H54 (cell line): ENCODE data around the gene EPHA6.

Experiments
- DNase-seq: peaks from one replicate; pipeline ENCODE4 v3.0.0; 2011; ENCODE audit warnings: low spot score, mixed read lengths; ENCODE audit not compliant: insufficient read length
- FAIRE-seq: peaks from 3 replicates; lab custom pipeline; 2011; peaks lifted over from hg19 to GRCh38; lab: Jason Lieb, UNC
- POLR2A ChIP-seq: IDR thresholded peaks from 2 replicates; pipeline ENCODE4 v1.6.1; 2011; ENCODE audit warnings: low read depth, mild to moderate bottlenecking, low read length

Gene EPHA6

DNA sequence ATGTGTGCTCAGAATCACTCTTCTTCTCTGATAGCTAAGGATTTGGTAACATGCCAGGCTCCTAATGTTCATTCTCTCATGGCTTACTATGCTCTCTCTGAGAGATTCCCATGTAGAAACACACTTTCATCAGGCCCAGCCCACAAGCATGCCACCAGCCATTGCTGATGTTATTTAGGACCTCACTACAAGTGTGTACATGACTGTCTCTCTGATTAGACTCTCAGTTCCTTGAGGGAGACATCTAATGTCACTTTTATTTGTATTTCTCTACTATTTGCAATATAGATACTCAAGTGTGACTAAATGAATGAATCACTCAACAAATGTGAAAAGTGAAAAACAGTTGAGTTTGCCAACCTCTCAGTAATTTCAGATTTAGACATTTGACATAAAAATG lies 865.8 kb downstream of the EPHA6 start:
- no peak for FAIRE-seq
- TF ChIP-seq POLR2A: no peak
- DNase-seq: no peak

DNA sequence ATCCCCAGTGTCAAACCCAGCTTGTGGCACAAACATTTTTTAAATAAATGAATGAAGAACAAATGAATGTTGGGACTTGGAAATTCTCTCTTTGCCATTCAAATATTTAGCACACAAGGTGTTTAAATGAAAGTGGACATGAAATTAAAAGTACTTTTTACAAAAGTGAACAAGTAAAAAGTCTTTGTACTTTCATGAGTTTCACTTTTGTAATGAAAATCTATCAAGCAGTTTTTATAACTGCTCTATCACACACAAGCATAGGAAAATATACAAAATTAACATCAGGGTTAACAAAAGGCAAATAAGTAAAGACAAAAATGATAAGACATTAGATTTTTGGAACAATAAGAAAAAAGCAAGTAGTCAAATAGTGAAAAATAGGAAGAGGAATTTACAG lies 866.3 kb downstream of the EPHA6 start:
- no peak for DNase-seq
- FAIRE-seq: no peak
- no peak for TF ChIP-seq POLR2A

DNA sequence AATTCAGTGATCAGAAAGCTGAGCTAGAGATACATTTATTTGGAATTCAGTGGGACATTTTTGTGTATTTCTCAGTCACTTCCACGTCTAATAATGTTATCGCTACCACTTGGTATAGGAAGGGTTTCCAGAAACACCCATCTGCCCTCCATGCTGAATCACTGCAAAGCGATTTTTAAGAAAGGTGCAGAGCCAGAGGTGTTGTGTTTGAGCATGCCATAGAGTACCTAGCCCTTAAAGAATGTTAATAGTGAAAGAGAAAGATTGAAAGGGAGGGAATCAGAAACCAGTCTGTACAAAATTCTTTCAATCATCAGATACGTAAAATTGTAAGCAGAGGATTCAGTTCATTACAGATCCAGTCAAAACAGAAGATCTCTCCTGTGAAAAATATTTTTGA lies 870.1 kb downstream of the EPHA6 start:
- no peak for FAIRE-seq
- TF ChIP-seq POLR2A: no peak
- DNase-seq: no peak

- FAIRE-seq: no peak
These were observed 871.9 kb downstream of the EPHA6 start for GRCh38 chr3:97686258-97686657.

GRCh38 chr3:97687734-97688133 lies 873.3 kb downstream of the EPHA6 start:
- FAIRE-seq (no peak), DNase-seq (no peak)
- TF ChIP-seq POLR2A: no peak

More at GRCh38 chr3:97686258-97686657, 871.9 kb downstream of the EPHA6 start:
- no peak for DNase-seq
- TF ChIP-seq POLR2A: no peak

GRCh38 chr3:97689111-97689510 lies 874.7 kb downstream of the EPHA6 start:
- no peak for FAIRE-seq
- no peak for TF ChIP-seq POLR2A
- DNase-seq: no peak

DNA sequence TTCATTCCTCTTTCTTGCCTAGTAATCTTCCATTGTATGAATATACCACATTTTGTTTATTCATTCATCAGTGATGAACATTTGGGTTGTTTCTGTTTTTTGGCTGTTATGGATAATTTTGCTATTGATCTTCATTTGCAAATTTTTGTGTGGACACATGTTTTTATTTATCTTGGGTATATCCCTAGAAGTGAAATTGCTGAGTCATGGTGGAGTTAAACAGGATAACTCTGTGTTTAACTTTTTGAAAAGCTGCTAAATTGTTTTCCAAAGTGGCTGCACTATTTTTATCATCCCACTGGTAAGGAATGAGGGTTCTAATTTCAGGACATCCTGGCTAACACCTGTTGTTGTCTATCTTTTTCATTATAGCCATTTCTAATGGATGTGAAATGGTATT lies 875.6 kb downstream of the EPHA6 start:
- FAIRE-seq (no peak), DNase-seq (no peak)
- TF ChIP-seq POLR2A: no peak

GRCh38 chr3:97691354-97691753 lies 877.0 kb downstream of the EPHA6 start:
- FAIRE-seq (no peak), DNase-seq (no peak)
- TF ChIP-seq POLR2A: no peak

DNA sequence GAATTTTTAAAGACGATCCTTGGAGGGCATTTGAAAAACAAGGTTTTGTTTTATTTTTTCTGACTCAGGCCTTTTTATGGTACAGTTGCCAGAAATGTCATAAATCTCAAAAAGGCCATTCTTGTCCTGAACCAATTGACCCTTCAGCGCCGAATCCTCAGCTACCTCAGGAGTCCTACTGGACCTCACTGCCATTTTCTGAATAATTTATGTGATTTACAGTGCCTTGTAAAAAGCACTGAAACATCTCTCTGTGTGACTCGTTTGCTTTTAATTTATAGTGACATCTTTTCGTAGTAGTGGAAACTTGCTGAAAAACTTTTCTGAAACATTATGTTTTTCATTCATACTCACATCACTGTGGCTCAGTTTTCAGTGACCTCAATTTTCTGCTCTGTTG lies 878.0 kb downstream of the EPHA6 start:
- no peak for DNase-seq
- TF ChIP-seq POLR2A: no peak
- no peak for FAIRE-seq

- DNase-seq (no peak), FAIRE-seq (no peak)
- TF ChIP-seq POLR2A: no peak
These were observed 878.4 kb downstream of the EPHA6 start for GRCh38 chr3:97692831-97693230.

GRCh38 chr3:97694876-97695275 lies 880.5 kb downstream of the EPHA6 start:
- no peak for TF ChIP-seq POLR2A
- DNase-seq: no peak
- FAIRE-seq: no peak

GRCh38 chr3:97698691-97699090 lies 884.3 kb downstream of the EPHA6 start:
- DNase-seq (no peak), FAIRE-seq (no peak)
- TF ChIP-seq POLR2A: no peak

- no peak for TF ChIP-seq POLR2A
- no peak for FAIRE-seq
- no peak for DNase-seq
These were observed 885.5 kb downstream of the EPHA6 start for GRCh38 chr3:97699889-97700288.

DNA sequence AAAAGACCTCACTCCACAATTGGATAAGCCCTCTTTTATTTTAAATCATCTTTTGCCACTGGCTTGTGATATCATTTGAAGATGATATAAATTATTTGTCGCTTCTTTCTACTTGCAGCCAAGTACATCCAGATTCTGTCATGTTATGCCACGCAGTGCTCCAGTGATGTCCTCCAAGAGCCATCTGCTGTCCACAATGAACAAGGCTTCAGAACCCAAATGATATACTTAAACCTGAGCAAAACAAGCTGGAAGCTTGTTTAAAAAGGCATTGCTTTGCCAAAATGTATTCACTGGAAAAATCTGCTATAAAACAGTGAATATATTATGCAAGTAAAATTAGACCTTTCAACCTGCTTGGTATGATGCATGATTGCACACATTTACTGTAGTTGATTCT lies 891.4 kb downstream of the EPHA6 start:
- DNase-seq: no peak
- no peak for TF ChIP-seq POLR2A
- no peak for FAIRE-seq

- no peak for TF ChIP-seq POLR2A
- no peak for FAIRE-seq
These were observed 891.8 kb downstream of the EPHA6 start for GRCh38 chr3:97706226-97706625.

GRCh38 chr3:97711654-97712053 lies 897.3 kb downstream of the EPHA6 start:
- no peak for FAIRE-seq
- TF ChIP-seq POLR2A: no peak
- DNase-seq: no peak

More at GRCh38 chr3:97706226-97706625, 891.8 kb downstream of the EPHA6 start:
- no peak for DNase-seq

- TF ChIP-seq POLR2A: no peak
- DNase-seq (no peak), FAIRE-seq (no peak)
These were observed 898.5 kb downstream of the EPHA6 start for GRCh38 chr3:97712919-97713318.
